Endodermal cell (in vitro differentiated cells): ENCODE data around the gene KCNT2. TPM values are rescaled to one million over a fixed set of nuclear protein-coding genes. Genes with fewer than 3 reads are reported as not detected.

ENCODE experiments used
- DNase-seq: peaks from one replicate; pipeline ENCODE4 v3.0.0-alpha.2; 2017
- H3K27ac ChIP-seq: 2 replicates; pipeline ENCODE4 v1.5.1; 2013; ENCODE audit warnings: mild to moderate bottlenecking, low read depth, low read length, moderate library complexity
- H3K27me3 ChIP-seq: 2 replicates; pipeline ENCODE4 v1.6.1; 2013; ENCODE audit warnings: mild to moderate bottlenecking, low read length, moderate library complexity; ENCODE audit not compliant: insufficient read depth, control insufficient read depth, poor library complexity, severe bottlenecking
- H3K36me3 ChIP-seq: 2 replicates; pipeline ENCODE4 v1.7.0; 2013; ENCODE audit warnings: mild to moderate bottlenecking, low read length, moderate library complexity; ENCODE audit not compliant: control insufficient read depth, insufficient read depth
- H3K4me1 ChIP-seq: one replicate; pipeline ENCODE4 v1.7.0; 2013; ENCODE audit warnings: low read length; ENCODE audit not compliant: control insufficient read depth, insufficient read depth
- H3K4me3 ChIP-seq: 2 replicates; pipeline ENCODE4 v1.5.1; 2013; ENCODE audit warnings: mild to moderate bottlenecking, low read length, moderate library complexity
- H3K9ac ChIP-seq: 2 replicates; pipeline ENCODE4 v1.6.1; 2013; ENCODE audit warnings: mild to moderate bottlenecking, low read length, moderate library complexity; ENCODE audit not compliant: poor library complexity, severe bottlenecking; ENCODE audit errors: extremely low read depth
- H3K9me3 ChIP-seq: 2 replicates; pipeline ENCODE4 v1.6.1; 2013; ENCODE audit warnings: mild to moderate bottlenecking, low read length, moderate library complexity; ENCODE audit not compliant: control insufficient read depth
- H3K27ac Mint-ChIP-seq: 2 replicates; pipeline ENCODE4 v1.8.0; 2020; ENCODE audit warnings: mixed read lengths
- H3K27me3 Mint-ChIP-seq: 2 replicates; pipeline ENCODE4 v1.8.0; 2021; ENCODE audit warnings: mild to moderate bottlenecking, mixed read lengths; ENCODE audit not compliant: insufficient read depth
- H3K36me3 Mint-ChIP-seq: 2 replicates; pipeline ENCODE4 v1.8.0; 2020; ENCODE audit warnings: low read depth, mixed read lengths
- H3K4me1 Mint-ChIP-seq: 2 replicates; pipeline ENCODE4 v1.8.0; 2020; ENCODE audit warnings: mixed read lengths
- H3K4me3 Mint-ChIP-seq: 2 replicates; pipeline ENCODE4 v1.8.0; 2020; ENCODE audit warnings: mild to moderate bottlenecking, moderate library complexity, mixed read lengths
- H3K9me3 Mint-ChIP-seq: 2 replicates; pipeline ENCODE4 v1.8.0; 2020; ENCODE audit warnings: mild to moderate bottlenecking, mixed read lengths
- WGBS, 2 experiments: methylation state at CpG; one replicate each; pipeline versions ENCODE4 v1.1.5 to v1.1.7; 2013; ENCODE audit warnings: missing lambda C conversion rate in 2 of 2, mixed read lengths in 1 of 2; ENCODE audit not compliant: insufficient coverage in 1 of 2, insufficient read length in 1 of 2; 5-methylcytosine and 5-hydroxymethylcytosine counted together
- total RNA-seq, 2 donors: library from RNA; stranded (reverse); fragmentation: NEBNext Ultra II Directional in 1 of 2; extraction: Animal tissue kit (Norgen Biotek cat#: 25700) in 1 of 2; gene quantifications; 2 replicates in 1 of 2; 3 replicates in 1 of 2; pipeline ENCODE4 v1.2.1, GENCODE V29; 2021
- TF ChIP-seq, protein P1 (sequence below): fragments of 200-600 bp; sonication (generic); conservative IDR thresholded peaks from 2 replicates; pipeline ENCODE4 v1.5.0; 2021; ENCODE audit warnings: antibody characterized with exemption, mild to moderate bottlenecking

Gene KCNT2
- total RNA-seq, 2 donors from 2014 or later = 9.1 to 12.1 TPM

- Mint-ChIP-seq H3K27ac (no peak overlapping the region), H3K4me3 (no peak overlapping the region), H3K36me3 (no peaks in the 10 kb centered on the region), H3K9me3 (no peaks in the 10 kb centered on the region), H3K4me1 (peaks cover 16% of the 10 kb centered on the region), H3K27me3 (no peaks in the 10 kb centered on the region)
- H3K9ac ChIP-seq = no peak overlapping the region
- no peaks in the 10 kb centered on the region for H3K9me3 ChIP-seq
- DNase-seq = no peak
- no peaks in the 10 kb centered on the region for H3K36me3 ChIP-seq
- TF ChIP-seq, protein P1, sequence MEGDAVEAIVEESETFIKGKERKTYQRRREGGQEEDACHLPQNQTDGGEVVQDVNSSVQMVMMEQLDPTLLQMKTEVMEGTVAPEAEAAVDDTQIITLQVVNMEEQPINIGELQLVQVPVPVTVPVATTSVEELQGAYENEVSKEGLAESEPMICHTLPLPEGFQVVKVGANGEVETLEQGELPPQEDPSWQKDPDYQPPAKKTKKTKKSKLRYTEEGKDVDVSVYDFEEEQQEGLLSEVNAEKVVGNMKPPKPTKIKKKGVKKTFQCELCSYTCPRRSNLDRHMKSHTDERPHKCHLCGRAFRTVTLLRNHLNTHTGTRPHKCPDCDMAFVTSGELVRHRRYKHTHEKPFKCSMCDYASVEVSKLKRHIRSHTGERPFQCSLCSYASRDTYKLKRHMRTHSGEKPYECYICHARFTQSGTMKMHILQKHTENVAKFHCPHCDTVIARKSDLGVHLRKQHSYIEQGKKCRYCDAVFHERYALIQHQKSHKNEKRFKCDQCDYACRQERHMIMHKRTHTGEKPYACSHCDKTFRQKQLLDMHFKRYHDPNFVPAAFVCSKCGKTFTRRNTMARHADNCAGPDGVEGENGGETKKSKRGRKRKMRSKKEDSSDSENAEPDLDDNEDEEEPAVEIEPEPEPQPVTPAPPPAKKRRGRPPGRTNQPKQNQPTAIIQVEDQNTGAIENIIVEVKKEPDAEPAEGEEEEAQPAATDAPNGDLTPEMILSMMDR = no peak
- 79 to 100% methylated on average over 1 to 2 of the region's 2 CpGs for WGBS, 2 experiments
- no peaks in the 10 kb centered on the region for H3K4me1 ChIP-seq
- H3K4me3 ChIP-seq = no peak overlapping the region
- H3K27ac ChIP-seq = no peak overlapping the region
- H3K27me3 ChIP-seq = no peaks in the 10 kb centered on the region
Measured at GRCh38 chr1:196577386-196577785, 30.9 kb downstream of the KCNT2 start.

GRCh38 chr1:196573226-196573625 lies 35.0 kb downstream of the KCNT2 start:
- Mint-ChIP-seq H3K4me3 (no peak overlapping the region), H3K9me3 (no peaks in the 10 kb centered on the region), H3K27me3 (no peaks in the 10 kb centered on the region), H3K27ac (no peak overlapping the region), H3K36me3 (no peaks in the 10 kb centered on the region), H3K4me1 (peaks cover 13% of the 10 kb centered on the region)
- no peak overlapping the region for H3K27ac ChIP-seq
- no peak overlapping the region for H3K4me3 ChIP-seq
- peaks cover 3% of the 10 kb centered on the region for H3K36me3 ChIP-seq
- TF ChIP-seq, protein P1 = no peak
- 87 to 100% methylated on average over 1 to 2 of the region's 2 CpGs for WGBS, 2 experiments
- DNase-seq = no peak
- no peaks in the 10 kb centered on the region for H3K27me3 ChIP-seq
- H3K4me1 ChIP-seq = no peaks in the 10 kb centered on the region
- H3K9ac ChIP-seq = no peak overlapping the region
- no peaks in the 10 kb centered on the region for H3K9me3 ChIP-seq

GRCh38 chr1:196567238-196567637 lies 41.0 kb downstream of the KCNT2 start:
- Histone ChIP-seq H3K27ac (no peak overlapping the region), H3K4me1 (no peaks in the 10 kb centered on the region), H3K36me3 (peaks cover 3% of the 10 kb centered on the region), H3K9me3 (peaks cover 25% of the 10 kb centered on the region), H3K27me3 (no peaks in the 10 kb centered on the region), H3K9ac (no peak overlapping the region), H3K4me3 (no peak overlapping the region)
- Mint-ChIP-seq H3K27ac (no peak overlapping the region), H3K9me3 (peaks cover 20% of the 10 kb centered on the region), H3K27me3 (no peaks in the 10 kb centered on the region), H3K4me3 (no peak overlapping the region), H3K36me3 (peaks cover 22% of the 10 kb centered on the region), H3K4me1 (no peaks in the 10 kb centered on the region)
- TF ChIP-seq, protein P1 = no peak
- DNase-seq = no peak
- 85 to 100% methylated on average over 1 of the region's 1 CpG for WGBS, 2 experiments
